Right lobe of liver (tissue), 4 donors: ENCODE results near the gene SIRPA.

Experiments used
- CTCF ChIP-seq, 4 donors: fragments of 200-600 bp in 3 of 4; fragments of 450-650 bp in 1 of 4; IDR thresholded peaks; one replicate each; pipeline versions ENCODE4 v1.5.1 to v1.8.0; 2016 to 2022; ENCODE audit warnings: antibody characterized with exemption in 4 of 4, mild to moderate bottlenecking in 2 of 4
- POLR2A ChIP-seq: fragments of 450-650 bp; IDR thresholded peaks from one replicate; pipeline ENCODE4 v1.6.1; 2017; ENCODE audit warnings: antibody characterized with exemption, mild to moderate bottlenecking
- donor health status: DM: no; HTN: no; CAD: no.
- donor health status: DM: no; HTN: no; CAD: no.
- donor health status: DM: no; HTN: yes; CAD: no.

- TF ChIP-seq CTCF (IDR thresholded peaks at IDR 0.05) (no peak), POLR2A (no peak)
Measured at GRCh38 chr20:1891263-1892118, 3.7 kb upstream of the SIRPA start.
